K562 (cell line): ENCODE data around the gene ARID3A. TPM values are rescaled to one million over a fixed set of nuclear protein-coding genes. Genes with fewer than 3 reads are reported as not detected.

ENCODE experiments used
- ATF4 ChIP-seq: fragments of 450-650 bp; formaldehyde crosslinking; IDR thresholded peaks from 2 replicates; pipeline ENCODE4 v1.4.0; 2022; ENCODE audit warnings: mild to moderate bottlenecking, moderate library complexity
- BRF1 ChIP-seq: IDR thresholded peaks from 3 replicates; pipeline ENCODE4 v1.6.1; 2011; ENCODE audit warnings: borderline replicate concordance, mild to moderate bottlenecking; ENCODE audit not compliant: insufficient read length; ENCODE audit errors: extremely low read depth
- CC2D1A ChIP-seq: fragments of 450-650 bp; IDR thresholded peaks from 2 replicates; pipeline ENCODE4 v1.6.1; 2017; ENCODE audit warnings: mild to moderate bottlenecking
- E2F4 ChIP-seq: sonication (generic); formaldehyde crosslinking; IDR thresholded peaks from 2 replicates; pipeline ENCODE4 v1.8.0; 2022; ENCODE audit warnings: mild to moderate bottlenecking, low read depth, missing genetic modification reagents
- E2F6 ChIP-seq, 2 experiments: IDR thresholded peaks; 2 replicates each; pipeline ENCODE4 v1.6.1; 2011; ENCODE audit warnings: borderline replicate concordance in 1 of 2, control low read depth in 1 of 2, low read depth in 1 of 2, low read length in 1 of 2, mild to moderate bottlenecking in 1 of 2, mixed read lengths in 1 of 2, moderate library complexity in 1 of 2; ENCODE audit not compliant: insufficient read depth in 1 of 2, insufficient read length in 1 of 2, poor library complexity in 1 of 2, severe bottlenecking in 1 of 2; ENCODE audit errors: extremely low read depth in 1 of 2
- HDAC3 ChIP-seq: fragments of 450-650 bp; IDR thresholded peaks from 2 replicates; pipeline ENCODE4 v1.6.1; 2018; ENCODE audit warnings: borderline replicate concordance, mild to moderate bottlenecking, moderate library complexity; ENCODE audit not compliant: partially characterized antibody
- NCOA1 ChIP-seq: fragments of 450-650 bp; IDR thresholded peaks from 2 replicates; pipeline ENCODE4 v1.6.1; 2016; ENCODE audit warnings: low read depth
- PHF8 ChIP-seq: fragments of 200-600 bp; sonication (generic); IDR thresholded peaks from 2 replicates; pipeline ENCODE4 v1.6.1; 2012; ENCODE audit warnings: mixed run types, mild to moderate bottlenecking, inconsistent platforms, low read length, moderate library complexity, borderline replicate concordance
- POLR3A ChIP-seq: IDR thresholded peaks from 2 replicates; pipeline ENCODE4 v1.6.1; 2011; ENCODE audit warnings: borderline replicate concordance, mild to moderate bottlenecking, moderate library complexity; ENCODE audit not compliant: insufficient read length, insufficient read depth; ENCODE audit errors: extremely low read depth
- POLR3G ChIP-seq: IDR thresholded peaks from 2 replicates; pipeline ENCODE4 v1.6.1; 2011; ENCODE audit not compliant: insufficient read length, insufficient replicate concordance; ENCODE audit errors: extremely low read depth
- RCOR1 ChIP-seq, 2 experiments: IDR thresholded peaks; 2 replicates each; pipeline ENCODE4 v1.6.1; 2012; ENCODE audit warnings: low read depth in 2 of 2, low read length in 2 of 2, borderline replicate concordance in 1 of 2, improper control_type of control experiment in 1 of 2
- RREB1 ChIP-seq: fragments of 250-450 bp; sonication (Bioruptor Pico); IDR thresholded peaks from 2 replicates; pipeline ENCODE4 v1.4.0; 2020
- SMARCC2 ChIP-seq: fragments of 450-650 bp; IDR thresholded peaks from 2 replicates; pipeline ENCODE4 v1.6.1; 2017; ENCODE audit warnings: antibody characterized with exemption, moderate library complexity, mild to moderate bottlenecking, low read depth
- SP1 ChIP-seq: sonication (generic); formaldehyde crosslinking; IDR thresholded peaks from 2 replicates; pipeline ENCODE4 v1.8.1; 2022; ENCODE audit warnings: mild to moderate bottlenecking, missing genetic modification reagents
- TGIF2 ChIP-seq: sonication (generic); formaldehyde crosslinking; IDR thresholded peaks from 2 replicates; pipeline ENCODE4 v1.8.1; 2022; ENCODE audit warnings: mild to moderate bottlenecking, missing genetic modification reagents, moderate library complexity
- ZNF184 ChIP-seq: sonication (generic); formaldehyde crosslinking; IDR thresholded peaks from 2 replicates; pipeline ENCODE4 v1.5.0; 2020; ENCODE audit warnings: missing genetic modification reagents
- ZNF253 ChIP-seq: fragments of 250-450 bp; sonication (Bioruptor Pico); conservative IDR thresholded peaks from 2 replicates; pipeline ENCODE4 v1.6.1; 2021; ENCODE audit warnings: mild to moderate bottlenecking
- ZNF695 ChIP-seq: fragments of 450-650 bp; formaldehyde crosslinking; IDR thresholded peaks from 2 replicates; pipeline ENCODE4 v1.4.0; 2020; ENCODE audit warnings: mild to moderate bottlenecking, moderate library complexity
- ZNF696 ChIP-seq: fragments of 250-450 bp; sonication (Bioruptor Pico); conservative IDR thresholded peaks from 2 replicates; pipeline ENCODE4 v1.4.0; 2020; ENCODE audit warnings: mild to moderate bottlenecking, moderate library complexity
- polyA plus RNA-seq, 8 experiments: library from polyadenylated mRNA; depleted of rRNA in 4 of 8; stranded (reverse) in 5 of 8; unstranded in 3 of 8; fragments of >200 nt; fragmentation: Nextera tagmentation in 2 of 8; fragmentation: Illumina TruSeq in 1 of 8; extraction: Ambion mirVana in 2 of 8; extraction: Trizol in 1 of 8; gene quantifications; 2 replicates each; pipeline versions ENCODE4 v1.2.1 to v1.2.3, GENCODE V29; 2011 to 2014; ENCODE audit warnings: inconsistent platforms in 1 of 8, missing spikeins in 1 of 8
- total RNA-seq, 7 experiments: library from RNA; depleted of rRNA in 6 of 7; stranded (reverse); fragments of >200 nt in 6 of 7; fragmentation: Illumina TruSeq in 2 of 7; extraction: Trizol in 2 of 7; gene quantifications; 2 replicates each; pipeline versions ENCODE4 v1.2.1 to v1.2.3, GENCODE V29; 2011 to 2021; ENCODE audit warnings: low replicate concordance in 1 of 7

ARID3A gene
- total and polyA plus RNA-seq, 9 of the 15 experiments (the other 6 are each of a cell fraction or from before 2014, with no cell fraction given), result 1.4 to 118 (median 31.2) TPM

GRCh38 chr19:924553-925086 lies 1.2 kb upstream of the ARID3A start (continued):
- TF ChIP-seq E2F4 (CRISPR knock-in tag) (no peak), E2F6 (IDR thresholded peaks at IDR 0.05; ENCODE audit: borderline replicate concordance in 1 of 2, extremely low read depth in 1 of 2, insufficient read depth in 1 of 2, insufficient read length in 1 of 2, low read depth in 1 of 2, low read length in 1 of 2, poor library complexity in 1 of 2, severe bottlenecking in 1 of 2) (peak; percentile 87 to 89), SMARCC2 (no peak), SP1 (CRISPR knock-in tag) (0 out of 2 replicates have a peak, but pooled peaks have one; percentile 19), RREB1 (CRISPR knock-in tag) (no peak), BRF1 (no peak), POLR3G (no peak), ATF4 (CRISPR knock-in tag) (no peak), ZNF253 (CRISPR knock-in tag) (no peak), ZNF184 (CRISPR knock-in tag) (peak; percentile 90), NCOA1 (no peak), ZNF696 (CRISPR knock-in tag) (no peak), TGIF2 (no peak), PHF8 (peak; percentile 25; the same call in 1 of the 2 replicates), HDAC3 (no peak), POLR3A (no peak), RCOR1 (IDR thresholded peaks at IDR 0.05; ENCODE audit: borderline replicate concordance in 1 of 2, low read depth in 2 of 2, low read length in 2 of 2) (no peak), CC2D1A (no peak), ZNF695 (CRISPR knock-in tag) (no peak)
